Stimulated activated CD4-positive, alpha-beta T cell treated with anti-CD3 and anti-CD28 coated beads, TNF-alpha, amount 100 ng/mL, for 4 hours (primary cell): ENCODE results near the gene MLYCD.

ENCODE experiments used
- DNase-seq, 3 experiments: peaks; one replicate each; pipeline ENCODE4 v3.0.0-alpha.2; 2020; ENCODE audit warnings: low read depth in 3 of 3

Gene MLYCD

DNA sequence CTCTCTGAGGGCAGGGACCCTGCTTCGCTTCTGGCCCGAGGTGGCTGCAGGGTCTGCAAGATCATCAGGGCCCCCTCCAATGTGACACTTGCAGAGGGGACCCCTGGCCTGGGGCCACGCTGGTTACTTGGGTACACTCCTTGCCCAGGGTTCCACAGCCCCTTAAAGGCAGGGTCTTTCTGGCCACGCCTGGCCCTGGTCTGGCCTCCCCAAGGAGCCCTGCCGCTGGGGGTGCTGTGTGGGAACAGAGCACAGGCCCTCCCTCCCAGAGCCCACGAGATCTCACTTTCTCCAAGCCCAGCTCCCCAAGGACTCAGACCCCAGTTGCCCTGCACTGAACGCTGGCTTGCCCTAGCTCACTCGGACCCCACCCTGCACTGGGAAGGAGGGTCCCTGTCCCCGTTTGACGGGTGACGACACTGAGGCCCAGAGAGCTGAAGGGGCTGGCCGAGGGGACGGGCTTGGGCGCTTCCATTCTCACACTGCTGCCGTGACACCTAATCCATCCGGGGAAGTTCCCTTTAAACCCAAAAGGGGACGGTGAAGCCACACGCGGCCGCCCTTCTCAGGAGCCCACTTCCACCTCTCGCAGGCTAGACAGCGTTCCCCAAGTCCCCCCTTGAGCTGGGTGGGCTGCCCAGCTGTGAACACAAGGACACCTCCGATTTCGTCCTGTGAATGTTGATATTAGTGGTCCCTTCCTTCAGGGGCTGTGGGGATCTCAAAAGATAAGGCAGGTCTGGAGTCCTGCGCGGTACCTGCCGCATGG is 27.2 kb downstream of the MLYCD start:
- no peak for DNase-seq

DNA sequence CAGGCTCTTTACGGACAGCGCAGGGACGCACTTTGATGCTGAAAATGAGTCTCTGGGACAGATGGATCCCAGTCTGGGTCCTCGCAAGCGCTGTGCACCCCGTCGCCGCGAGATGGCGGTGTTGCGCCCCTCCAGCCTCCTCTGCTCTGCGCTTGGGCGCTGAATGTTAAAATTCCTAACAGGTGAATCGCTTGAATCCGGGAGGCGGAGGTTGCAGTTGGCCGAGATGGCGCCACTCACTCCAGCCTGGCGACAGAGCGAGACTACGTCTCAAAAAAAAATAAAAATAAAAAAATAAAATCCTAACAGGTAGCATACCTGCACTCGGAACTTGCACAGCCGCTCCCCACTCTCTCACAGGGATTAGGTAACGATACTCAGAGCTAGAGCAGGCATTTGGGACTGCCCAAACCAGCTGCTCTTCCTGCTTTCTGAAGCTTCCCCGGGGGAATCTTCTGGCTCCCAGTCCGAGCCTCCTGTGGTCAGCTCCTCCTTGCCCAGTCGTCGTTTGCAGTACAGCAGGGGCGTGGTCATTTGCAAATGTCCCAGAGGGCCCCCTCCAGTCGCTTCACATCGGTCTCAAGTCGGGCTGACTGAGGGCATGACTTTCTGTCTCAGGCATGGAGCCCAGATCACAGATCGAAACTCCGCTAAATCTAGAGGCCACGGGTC is 27.9 kb downstream of the MLYCD start:
- DNase-seq = peak; percentile 18 to 48 (median 30)

DNA sequence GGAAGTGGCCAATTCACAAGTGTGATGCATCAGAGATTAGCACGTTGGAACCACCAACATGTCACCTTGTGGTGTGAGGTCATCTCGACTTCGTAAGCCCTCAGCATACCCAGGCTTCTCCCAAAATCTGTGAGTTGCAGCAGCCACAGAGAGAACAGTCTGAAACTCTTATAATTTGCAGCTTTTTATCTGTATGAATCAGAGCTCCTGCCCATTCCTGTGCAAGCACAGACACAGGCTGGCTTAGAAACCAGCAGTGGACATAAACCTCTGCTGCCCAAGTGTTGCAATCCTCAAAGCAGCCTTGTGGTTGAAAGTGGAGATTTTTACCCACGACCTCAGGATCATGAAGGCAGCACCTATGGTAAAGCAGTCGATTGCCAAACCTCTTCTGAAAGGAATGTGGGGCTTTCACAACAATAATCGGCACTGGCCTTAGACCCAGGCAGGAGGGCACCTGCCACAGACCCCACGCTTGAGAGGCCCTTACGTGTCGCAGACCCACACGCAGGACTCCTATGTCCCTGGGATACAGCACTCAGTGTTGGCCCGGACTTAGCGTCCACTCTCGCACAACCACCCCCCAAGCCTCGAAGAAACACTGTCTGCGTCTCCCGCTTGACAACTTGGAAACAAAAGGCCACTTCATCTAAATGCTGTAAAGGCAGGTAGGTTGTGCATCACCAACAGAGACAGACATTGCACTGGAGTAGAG is 29.6 kb downstream of the MLYCD start:
- DNase-seq = no peak

DNA sequence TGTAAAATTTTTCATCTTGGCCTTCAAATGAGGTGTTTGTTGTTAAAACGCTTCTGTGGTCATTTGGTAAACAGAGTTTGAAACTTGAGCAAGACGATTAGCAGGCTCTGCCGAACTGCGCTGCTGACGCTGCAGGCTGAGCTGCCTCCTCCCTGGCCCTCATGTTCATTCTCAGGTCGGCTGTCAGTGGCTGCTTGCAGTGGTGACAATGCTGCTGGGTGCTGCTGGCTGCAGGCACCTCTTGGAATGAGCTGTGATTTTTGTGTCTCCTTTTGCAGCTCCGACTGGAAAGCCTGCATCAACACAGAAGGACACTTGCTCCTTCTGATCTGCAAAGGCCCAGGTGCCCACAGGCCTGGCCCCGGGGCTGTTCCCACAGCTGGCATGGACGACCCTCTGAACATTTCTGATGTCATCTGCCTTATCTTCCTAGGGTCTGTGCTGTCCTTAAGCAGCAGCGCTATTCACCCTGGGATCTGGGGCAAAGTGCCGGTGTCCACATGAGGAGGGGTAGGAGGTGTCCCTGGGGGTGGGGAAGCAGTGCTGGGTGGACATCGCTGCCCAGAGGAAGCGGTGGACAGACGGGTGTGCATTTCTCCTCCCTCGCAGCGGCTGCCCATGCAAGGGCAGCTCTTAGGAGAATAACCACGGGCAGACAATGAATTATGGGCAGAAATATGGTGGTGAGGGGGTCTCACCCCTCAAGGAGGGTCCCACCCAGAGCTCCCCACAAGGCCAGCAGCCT is 31.1 kb downstream of the MLYCD start:
- DNase-seq = no peak

DNA sequence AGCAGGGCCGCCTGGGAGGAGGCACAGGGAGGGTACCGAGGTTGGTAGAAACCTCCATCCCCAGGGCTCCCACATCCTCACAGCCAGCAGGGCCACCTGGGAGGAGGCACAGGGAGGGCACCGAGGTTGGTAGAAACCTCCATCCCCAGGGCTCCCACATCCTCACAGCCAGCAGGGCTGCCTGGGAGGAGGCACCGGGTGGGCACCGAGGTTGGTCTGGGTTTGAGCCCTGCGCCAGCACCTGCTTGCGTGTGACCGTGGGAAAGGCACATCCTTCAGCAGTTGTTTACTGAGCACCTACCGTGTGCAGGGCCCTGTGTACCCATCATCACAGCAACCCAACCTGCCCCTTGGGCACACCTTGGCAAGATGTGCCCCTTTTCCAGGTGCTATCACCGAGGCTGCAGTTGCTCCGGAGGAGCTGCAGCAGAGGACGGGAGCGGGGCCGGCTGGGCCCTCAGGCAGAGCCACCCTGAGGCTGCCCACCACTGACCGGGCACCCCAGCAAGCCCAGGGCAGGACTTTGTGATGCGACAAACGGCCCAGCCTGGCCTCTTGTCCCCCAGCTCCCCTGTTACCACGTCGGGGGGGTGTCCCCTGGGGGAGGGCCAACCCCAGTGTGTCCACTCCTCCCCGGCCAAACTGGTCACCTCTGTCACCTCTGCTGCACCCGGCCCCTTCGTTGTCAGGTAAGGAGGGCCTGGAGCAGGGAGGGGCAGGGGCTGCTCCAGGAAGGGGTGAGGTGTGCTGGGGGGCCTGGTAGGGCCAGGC is 32.0 kb downstream of the MLYCD start:
- no peak for DNase-seq

DNA sequence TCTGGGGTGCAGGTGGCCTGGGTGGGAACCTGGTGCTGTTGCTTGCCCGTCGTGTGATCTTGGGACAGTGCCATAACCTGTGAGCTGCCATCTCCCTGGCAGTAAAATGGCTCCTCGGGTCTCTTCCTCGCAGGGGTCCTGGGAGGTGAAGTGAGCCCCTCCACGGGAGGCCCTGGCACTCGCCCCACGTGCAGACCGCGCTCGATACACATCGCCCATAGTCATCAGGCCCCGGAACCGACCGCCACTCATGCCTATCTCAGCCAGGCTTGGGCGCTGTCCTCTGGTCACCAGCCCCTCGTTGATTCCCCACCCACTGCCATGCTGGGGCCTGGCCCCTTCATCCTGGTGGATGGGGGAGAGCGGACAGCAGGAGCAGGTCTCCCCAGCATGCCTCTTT is 32.6 kb downstream of the MLYCD start:
- DNase-seq = no peak

DNA sequence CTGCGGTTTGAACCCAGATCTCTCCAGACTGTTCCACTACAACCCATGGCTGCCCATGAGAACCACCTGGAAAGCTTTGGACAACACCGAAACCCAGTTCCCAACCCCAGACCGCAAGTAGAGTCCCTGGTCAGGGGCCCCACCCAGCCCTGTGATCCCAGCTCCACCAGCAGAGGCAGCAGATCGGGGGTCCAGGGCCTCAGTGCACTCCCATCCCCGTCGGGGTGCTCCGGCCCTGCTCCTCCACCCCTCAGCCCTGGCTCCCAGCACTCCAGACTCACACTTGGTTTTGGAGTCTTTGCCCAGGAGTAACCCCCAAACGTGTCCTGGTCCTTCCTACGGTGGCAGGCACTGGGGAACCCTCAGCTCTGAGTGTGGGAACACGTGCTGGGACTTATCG is 33.4 kb downstream of the MLYCD start:
- no peak for DNase-seq

DNA sequence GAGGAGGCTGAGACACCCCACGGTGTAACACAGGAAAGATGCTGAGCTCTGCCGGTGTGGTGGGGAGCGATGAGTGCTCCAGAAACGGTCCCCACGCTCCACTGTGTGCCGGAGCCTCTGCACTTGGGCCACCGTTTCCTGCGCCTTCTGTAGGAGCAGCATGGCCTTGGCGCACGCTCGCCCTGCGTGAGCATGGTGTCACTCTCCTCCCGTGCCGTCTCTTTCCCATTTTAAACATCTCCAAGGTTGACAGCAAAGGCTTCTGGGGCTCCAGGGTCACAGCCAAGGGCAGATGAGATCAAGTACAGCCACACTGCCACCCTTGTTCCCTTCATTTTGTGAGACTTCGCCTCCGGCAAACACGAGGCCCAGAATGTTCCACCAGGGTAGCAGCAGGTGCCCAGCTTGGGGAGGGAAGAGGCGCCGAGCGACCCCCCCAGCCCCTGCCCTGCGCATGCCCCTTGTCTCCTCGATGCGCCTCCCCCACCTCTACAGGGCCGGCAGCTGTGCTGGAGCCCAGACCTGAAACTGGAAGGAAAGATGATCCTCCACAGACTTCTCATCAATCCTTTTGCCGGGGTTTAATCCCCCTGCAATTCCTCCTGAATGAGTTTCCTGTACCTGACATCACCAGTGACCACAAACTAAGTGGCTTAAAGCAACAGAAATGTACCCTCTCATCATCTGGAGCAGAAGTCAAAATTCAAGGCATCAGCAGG is 34.2 kb downstream of the MLYCD start:
- no peak for DNase-seq

DNA sequence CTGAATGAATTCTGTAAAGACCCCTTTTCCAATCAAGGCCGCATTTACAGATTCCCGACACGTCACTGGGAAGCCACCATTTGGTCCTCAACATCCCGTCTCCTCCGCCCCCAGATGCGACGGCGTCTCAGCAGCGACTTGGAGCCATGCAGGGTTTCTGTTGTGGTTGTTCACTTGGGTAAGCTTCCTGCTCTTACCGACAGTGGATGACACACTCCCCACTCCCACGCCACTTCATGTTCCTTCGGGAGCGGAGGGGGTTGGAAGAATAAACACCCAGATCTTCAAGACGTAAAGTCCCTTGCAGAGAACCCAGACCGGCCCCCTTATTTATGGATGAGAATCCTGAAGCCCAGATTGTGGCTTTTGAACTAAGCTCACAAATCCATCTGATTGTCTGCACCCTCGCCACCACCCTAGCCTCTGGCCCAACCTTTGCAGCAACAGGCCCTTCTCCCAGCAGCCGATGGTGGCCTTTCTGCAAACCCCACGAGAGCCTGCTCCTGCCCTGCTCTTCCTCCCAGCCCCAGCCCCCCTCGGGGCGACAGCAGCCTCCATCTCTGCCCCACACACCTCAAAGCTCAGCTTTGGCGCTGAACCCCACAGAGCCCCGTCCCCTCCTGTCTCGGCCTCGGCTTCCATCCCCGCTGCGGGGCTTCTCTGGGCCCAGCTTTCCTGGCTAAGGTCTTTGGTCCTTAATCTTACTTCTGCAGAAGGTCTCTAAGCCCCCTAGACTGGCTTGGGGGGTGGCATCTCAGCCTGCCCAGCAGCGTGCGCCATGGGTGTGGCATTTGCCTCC is 35.2 kb downstream of the MLYCD start:
- no peak for DNase-seq

DNA sequence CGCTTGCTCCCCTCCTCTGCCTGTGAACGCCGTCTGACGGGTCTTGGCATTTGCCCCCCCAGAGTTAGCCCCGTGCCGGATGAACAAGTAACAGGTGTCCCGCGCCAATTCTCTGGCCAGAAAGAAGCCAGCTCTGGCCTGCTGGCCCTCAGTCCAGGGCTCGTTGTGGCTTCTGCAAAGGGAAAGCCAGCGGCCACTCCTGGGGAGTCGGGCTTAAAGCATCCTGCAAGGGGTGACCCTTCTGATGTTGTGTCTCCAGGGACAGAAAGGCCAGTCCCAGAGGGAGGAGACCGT is 35.7 kb downstream of the MLYCD start:
- DNase-seq = no peak

DNA sequence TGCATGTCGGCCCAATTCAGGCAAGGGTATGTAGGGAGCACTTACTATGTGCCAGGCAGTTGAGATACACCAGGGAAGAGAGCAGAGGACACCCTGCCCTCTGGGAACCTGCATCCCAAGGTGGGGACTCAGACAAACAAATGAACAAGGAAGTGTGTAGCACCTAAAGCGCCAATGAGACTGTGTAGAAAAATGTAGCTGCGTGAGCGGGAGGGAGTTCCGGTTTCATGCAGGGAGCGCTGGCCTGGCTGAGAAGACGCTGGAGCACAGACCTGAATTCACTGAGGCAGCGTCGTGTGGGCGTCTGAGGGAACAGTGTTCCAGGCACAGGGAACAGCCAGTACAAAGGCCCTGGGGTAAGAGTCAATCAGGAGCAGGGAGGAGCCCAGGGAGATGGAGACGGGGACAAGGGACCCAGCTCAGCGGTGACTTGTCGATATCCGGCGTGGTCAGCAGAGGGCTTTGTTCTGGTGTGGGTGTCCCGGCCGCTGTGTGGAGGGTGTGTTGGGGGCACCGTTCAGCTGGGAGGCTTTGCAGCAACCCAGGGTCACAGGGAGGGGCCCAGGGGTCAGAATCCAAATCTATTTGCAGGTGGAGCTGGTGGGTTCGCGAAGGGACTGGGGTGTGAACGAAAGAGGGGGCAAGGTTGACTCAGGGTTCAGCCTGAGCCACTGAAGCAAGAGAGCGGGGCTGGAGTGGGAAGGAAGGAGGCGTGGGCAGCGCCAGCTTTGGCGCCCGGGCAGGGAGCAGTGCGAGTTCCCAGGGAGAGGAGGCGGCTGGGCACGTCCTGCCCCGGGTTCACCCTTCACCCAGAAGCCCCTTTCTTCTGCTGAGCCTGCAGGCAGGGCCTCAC is 36.3 kb downstream of the MLYCD start:
- no peak for DNase-seq

DNA sequence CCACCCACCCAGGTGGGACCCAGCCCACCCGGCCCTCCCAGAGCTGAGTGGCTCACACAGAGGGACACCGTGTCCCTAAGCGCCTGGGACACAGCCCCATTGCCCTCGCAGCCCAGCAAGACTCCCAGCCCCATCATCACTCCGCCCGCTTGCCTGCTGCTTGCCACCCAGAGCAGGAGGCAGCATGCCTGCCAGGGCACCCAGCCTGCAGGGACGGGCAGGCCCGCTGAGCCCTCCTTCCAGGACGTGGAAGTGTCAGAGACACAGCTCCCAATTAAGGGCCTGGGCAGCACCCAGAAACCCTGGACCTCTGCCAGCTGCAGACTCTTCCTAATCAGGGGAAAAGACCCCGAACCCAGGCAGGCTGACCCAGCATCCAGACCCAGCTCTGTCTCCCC is 36.9 kb downstream of the MLYCD start:
- DNase-seq = no peak

DNA sequence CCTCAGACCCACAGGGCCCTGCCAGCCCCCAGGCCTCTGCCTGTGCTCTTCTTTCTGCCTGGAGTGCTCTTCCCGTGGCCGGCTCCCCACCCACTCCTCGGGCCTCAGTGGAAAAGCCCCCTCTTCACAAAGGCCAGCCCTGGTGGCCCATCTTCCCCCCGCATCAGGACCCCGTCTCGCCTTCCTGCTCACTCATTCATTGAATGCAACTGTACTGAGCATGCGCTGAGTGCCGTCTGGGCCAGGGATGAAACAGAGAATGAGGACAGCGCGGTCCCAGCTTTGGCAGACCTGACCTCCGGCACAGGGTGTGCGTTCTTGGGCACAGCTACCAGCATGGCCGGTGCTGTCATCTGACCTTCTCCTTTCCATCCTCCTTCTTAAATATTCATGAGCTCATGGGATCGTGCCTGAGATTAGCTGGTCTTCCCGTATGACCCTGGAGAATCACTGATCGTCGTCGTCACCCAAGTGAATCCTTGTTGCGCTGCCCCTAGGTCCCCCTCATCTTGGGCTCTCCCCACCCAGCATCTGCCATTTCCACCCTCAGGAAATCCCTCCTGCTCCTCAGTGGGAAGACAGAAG is 37.8 kb downstream of the MLYCD start:
- DNase-seq = no peak

DNA sequence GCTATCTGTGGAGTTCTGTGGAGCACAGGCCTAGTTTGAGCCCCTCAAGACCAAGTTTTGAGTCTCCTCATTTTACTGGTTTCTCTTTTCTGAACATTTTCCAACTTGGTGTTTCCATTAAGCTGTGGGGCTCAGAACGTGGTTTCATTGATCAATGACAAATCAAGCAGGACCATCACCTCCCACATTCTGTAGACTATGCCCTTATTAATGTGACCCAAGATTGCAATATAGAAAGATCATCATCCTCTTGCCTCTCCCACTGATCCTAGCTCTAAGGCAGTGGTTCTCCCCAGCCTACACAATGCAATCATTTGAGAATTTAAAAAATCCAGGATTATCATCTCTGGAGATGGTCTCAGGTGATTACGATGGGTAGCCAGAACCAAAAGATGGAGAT is 38.4 kb downstream of the MLYCD start:
- no peak for DNase-seq

DNA sequence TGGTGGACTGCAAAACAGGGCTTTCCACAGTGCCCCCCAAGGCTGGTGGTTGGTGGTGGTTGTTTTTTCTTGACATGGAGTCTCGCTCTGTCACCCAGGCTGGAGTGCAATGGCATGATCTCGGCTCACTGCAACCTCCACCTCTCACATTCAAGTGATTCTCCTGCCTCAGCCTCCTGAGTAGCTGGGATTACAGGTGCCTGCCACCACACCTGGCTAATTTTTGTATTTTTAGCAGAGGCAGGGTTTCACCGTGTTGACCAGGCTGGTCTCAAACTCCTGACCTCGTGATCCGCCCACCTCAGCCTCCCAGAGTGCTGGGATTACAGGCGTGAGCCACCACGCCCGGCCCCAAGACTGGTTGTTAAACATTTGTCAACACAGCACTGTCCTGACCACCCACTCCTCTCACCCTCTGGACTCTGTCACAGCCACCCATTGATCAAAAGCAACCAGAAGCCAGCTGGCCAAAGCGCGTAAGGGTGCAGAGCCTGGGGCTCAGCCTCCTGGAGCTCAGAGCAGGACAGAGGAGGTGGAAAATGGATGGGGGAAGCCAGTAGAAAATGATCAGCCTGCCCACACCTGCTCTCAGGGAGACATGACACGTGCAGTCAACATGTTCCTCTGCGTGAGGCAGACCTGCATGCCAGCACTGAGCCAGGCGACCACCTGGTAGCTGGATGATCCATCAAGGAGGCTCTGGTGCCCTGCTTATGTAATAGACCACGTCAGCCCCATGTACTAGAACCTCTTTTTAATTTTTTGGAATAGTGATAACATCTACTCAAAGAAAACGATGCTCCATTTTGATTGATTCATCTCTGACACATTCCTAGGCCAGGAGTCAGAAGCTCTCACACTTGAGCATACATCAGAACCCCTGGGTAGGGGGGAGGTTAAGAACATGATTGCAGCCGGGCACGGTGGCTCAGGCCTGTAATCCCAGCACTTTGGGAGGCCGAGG is 39.3 kb downstream of the MLYCD start:
- DNase-seq = no peak

DNA sequence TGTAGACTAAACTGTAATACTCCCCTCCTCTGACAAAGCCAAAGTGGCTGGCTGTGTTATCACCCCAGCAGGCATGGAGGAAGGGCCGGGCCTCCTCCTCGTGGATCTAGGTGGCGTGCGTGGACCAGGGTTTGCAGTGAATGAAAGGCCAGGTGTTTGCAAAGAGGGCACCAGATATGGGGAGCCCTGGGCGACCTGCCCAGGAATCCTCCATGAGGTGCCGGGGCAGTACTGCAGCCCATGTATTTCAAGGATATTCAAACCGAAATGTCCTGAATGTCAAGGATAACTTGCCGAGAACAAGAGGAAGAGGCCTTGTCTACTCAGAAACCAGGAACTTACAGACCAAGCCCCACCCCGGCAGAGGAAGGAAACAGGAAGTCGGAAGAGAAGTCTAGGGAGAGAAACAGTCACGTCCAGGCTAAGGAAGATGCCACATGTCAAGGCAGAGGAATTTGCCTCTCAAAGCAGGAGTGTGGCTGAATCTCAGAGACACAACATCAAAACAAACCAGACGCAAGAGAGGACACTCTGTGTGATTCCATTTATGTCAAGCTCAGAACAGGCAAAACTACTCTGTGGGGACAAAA is 40.4 kb downstream of the MLYCD start:
- no peak for DNase-seq

DNA sequence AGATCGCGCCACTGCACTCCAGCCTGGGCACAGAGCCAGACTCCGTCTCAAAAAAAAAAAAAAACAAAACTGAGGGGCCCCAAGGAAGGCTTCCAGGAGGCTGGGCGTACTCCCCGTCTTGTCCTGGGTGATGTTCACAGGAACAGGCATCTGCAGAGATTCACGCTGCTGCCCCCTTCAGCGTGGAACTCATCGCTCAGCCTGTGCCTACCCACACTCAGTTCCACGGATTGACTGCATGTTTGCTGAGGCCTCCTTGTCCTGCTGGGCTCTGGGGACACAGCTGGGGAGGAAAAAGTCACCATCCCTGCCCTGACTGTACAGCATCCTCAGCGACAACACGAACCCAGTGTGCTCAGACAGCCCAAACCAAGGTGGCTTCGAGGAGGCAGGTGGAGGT is 41.2 kb downstream of the MLYCD start:
- no peak for DNase-seq
